GM10847 (cell line): ENCODE measurements around the gene CSK.

Experiments used
- POLR2A ChIP-seq: IDR thresholded peaks from 2 replicates; pipeline ENCODE4 v1.6.1; 2011; ENCODE audit not compliant: insufficient read length; ENCODE audit errors: extremely low read depth

Gene CSK

DNA sequence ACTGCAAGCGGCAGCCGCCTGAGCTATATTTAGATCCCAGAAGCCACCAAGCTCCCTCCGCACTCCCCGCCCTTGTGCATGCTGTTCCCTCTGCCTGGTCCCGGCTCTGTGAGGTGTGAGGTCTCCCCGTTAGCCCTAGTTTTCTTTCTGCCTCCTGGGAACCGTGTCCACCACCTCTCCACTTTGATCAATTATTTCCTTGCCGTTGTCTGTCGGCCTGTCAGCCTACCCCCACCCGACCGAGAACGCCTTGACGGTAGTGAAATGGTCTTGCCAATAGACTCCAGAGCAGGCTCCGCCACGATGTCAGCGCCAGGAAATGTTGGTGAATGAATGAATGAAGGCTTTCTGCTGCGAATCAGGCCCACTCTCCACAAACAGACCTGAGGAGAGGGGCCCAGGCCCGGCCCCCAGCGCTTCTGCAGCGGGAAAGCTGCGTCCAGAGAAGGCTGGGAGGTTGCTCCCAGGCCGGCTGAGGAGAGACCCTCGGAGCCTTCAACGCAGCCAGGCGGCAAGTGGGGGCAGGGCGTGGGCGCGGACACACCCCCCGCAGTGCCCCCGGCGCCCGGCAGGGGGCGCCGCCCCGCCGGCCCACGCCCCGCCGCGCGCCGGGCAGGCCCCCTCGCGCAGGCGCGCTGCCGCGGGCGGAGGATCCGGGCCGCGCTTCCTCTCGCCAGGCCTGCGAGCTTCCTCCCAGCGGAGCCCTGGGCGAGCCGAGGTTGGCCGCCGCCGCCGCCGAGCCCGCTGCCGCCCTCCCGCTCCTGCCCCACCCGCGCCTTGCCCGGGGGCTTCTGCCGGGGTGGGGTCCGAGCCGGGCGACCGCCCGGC, at the start of gene CSK:
TSS of gene CSK (plus strand) at position 650 of the 828 bp plus-strand sequence. CDS start 16,218 bp downstream, outside the sequence.
- peak; percentile 54 for TF ChIP-seq POLR2A

DNA sequence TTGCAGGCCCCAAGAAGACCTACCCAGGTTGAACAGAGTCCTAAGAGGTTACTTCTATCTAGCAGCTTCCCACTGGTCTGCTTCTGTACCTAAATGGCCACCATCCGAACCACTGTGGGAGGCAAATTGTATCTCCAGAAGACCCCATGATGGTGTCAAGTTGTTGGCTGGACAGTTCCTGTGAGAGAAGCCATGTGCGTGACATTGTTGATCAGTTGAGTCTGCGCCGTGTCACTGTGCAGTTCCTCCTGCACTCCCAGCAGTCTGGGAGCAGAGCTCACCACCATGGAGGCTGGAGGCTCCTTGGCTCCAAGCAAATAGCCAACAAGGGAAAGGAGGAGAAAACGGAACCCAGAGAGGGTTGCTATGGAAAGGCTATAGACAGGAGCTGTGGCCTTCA, 49.0 kb upstream of the CSK start:
- TF ChIP-seq POLR2A: no peak

DNA sequence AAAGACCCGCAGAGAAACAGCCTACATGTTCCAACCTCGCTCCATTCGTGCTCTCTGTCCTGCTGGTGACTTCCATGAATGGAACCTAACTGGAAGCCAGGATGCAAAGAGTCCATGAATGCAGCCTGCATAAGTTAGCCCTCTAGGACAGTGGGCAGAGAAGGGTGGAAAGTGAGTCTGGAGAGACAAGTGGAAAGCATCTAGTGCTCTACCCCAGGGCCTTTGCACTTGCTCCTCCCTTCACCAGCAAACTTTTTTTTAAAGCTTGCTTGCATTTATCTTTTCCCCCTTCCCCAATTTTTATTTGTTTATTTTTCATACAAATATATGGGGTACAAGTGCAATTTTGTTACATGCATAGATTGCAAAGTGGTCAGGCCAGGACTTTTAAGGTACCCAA, 48.6 kb upstream of the CSK start:
- TF ChIP-seq POLR2A: no peak

DNA sequence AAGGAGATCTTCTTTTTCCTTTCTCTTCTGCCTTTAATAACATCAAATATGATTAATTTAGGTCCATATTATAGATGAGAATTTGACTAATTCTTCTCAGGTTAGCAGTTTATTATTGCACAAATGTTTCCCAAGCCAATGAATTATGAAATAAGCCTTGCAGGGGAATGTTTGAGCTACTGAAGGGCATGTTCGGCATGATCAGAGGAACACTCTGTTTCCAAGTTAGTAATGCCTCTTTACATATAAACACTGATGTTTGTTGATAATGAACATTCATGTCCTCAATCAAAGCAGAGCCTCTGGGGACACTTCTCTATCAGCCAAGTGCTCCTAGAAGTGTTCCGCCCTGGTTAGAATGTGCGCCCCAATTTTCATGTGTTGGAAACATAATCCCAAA, 46.6 kb upstream of the CSK start:
- TF ChIP-seq POLR2A: no peak

DNA sequence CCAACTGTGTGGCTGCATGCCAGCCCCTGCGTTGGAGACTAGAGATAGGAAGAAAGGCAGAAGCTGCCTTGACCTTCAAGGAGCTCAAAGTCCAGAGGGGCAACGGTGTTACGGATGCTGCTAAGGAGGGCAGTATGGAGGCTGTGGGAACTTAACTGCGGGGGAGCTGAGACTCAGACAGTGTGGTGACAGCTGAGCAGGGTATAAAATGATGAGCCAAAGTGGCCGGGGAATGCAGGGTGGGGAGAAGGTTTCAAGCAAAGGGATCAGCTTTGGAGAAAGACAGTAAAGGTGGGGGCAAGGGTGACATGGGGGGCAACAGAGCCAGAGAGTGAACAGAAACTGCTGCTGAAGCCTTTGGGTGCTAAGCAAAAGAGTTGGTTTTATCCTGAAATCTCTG, 39.5 kb upstream of the CSK start:
- no peak for TF ChIP-seq POLR2A

DNA sequence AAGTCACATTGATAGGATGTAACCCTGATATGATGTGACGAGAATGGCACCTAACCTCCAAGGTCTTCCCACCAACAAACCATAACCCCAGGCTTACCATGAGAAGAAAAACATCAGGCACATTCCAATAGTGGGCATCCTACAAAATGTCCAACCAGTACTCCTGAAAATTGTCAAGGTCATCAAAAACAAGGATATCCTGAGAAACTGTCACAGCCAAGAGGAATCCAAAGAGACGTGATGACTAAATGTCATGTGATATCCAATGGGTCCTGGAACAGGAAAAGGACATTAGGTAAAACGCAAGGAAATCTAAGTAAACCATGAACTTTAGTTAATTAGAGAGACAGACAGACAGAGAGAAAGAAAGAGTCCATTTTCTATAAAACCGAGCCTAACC, 35.5 kb upstream of the CSK start:
- TF ChIP-seq POLR2A: no peak

DNA sequence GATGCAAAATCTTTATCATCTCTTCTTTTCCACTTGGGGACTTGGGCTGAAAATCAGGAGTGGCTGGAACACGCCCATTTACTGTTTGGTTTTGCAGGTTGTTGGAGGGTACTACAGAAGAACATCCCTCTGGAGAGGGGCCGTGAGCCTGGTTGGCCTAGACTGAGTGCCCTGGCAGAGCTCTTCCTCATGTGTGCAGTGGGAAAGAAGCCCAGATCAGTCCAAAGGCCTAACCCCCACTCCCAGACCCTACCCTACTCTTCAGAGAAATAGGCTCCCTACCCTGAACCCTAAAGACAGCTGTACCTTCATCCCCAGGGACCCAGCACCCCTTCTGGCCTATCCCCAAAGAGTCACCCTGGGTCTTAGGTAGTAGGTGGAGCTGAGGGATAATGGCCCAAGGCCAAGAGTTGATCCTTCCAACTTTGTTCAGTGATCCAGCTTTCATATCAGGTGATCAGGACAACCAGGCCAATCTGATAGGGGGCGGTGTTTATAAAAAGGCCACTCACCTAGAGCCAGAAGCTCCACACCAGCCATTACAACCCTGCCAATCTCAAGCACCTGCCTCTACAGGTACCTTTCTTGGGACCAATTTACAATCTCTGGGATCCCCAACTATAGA, 33.4 kb upstream of the CSK start, which contains the start of gene CYP1A2:
TSS of gene CYP1A2 (plus strand) at position 524 of the 625 bp plus-strand sequence. CDS start 894 bp downstream, outside the sequence.
- TF ChIP-seq POLR2A: no peak

DNA sequence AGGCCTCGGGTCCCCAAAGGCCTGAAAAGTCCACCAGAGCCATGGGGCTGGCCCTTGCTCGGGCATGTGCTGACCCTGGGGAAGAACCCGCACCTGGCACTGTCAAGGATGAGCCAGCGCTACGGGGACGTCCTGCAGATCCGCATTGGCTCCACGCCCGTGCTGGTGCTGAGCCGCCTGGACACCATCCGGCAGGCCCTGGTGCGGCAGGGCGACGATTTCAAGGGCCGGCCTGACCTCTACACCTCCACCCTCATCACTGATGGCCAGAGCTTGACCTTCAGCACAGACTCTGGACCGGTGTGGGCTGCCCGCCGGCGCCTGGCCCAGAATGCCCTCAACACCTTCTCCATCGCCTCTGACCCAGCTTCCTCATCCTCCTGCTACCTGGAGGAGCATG, 32.0 kb upstream of the CSK start:
- TF ChIP-seq POLR2A: no peak

DNA sequence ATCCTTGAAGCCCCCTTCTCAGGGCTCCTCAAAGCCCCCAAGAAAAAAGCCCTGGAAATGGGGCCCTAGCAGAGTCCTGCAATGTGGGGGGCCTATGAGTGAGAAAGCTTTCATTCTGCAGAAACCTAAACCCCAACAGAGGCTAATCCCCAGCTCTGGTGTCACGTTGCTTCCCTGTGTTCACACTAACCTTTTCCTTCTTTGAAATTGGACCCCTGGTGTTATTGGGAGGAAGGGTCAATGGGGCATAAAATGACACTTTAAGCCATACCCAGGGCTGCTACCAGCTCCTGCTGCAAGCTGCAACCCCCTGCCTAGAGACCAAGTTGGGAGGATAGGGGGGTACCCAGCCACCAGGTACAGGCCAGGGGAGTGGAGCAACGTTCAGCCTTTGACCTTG, 31.1 kb upstream of the CSK start:
- TF ChIP-seq POLR2A: no peak

DNA sequence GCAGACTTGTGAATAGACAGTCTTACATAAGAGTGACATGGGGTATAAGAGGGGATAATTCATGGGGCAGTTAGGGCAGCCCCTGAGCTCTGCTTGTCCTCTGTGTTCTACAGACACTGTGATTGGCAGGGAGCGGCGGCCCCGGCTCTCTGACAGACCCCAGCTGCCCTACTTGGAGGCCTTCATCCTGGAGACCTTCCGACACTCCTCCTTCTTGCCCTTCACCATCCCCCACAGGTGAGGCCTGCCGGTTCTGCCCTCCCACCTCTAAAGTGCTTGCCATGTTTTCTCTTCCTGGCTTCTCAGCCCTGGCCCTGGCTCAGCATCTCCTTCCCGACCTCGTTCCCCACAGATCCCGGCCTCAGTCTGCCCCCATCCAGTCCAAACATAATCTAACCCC, 29.9 kb upstream of the CSK start:
- no peak for TF ChIP-seq POLR2A

DNA sequence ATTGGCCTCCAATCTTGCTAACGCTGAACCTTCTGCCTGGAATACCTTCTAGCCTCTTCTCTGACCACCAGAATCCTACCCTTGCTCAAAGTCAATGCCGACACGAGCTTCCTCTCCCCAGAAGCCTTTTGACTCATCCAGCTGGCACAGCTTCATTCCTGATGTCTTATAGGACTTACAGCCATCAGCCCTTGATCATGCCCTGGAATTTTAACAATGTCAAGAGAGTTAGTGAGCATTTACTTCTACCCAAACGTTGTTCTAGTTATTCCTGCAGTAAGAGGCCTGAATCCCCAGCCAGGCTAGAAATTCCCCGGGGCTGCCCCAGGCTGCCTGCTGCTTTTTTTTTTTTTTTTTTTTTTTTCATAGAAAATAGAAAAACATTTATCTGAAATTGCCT, 29.3 kb upstream of the CSK start:
- TF ChIP-seq POLR2A: no peak

DNA sequence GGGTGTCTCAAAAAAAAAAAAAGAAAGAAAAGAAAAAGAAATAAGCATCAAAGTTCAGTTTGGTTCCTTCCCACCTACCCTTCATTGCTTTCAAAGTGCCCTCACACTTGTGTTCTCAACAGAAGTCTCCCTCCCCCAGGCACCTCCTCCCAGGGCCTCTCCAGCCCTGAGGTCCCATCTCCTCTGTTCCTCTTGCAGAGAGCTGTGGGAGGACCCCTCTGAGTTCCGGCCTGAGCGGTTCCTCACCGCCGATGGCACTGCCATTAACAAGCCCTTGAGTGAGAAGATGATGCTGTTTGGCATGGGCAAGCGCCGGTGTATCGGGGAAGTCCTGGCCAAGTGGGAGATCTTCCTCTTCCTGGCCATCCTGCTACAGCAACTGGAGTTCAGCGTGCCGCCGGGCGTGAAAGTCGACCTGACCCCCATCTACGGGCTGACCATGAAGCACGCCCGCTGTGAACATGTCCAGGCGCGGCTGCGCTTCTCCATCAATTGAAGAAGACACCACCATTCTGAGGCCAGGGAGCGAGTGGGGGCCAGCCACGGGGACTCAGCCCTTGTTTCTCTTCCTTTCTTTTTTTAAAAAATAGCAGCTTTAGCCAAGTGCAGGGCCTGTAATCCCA, 27.2 kb upstream of the CSK start:
- TF ChIP-seq POLR2A: no peak

DNA sequence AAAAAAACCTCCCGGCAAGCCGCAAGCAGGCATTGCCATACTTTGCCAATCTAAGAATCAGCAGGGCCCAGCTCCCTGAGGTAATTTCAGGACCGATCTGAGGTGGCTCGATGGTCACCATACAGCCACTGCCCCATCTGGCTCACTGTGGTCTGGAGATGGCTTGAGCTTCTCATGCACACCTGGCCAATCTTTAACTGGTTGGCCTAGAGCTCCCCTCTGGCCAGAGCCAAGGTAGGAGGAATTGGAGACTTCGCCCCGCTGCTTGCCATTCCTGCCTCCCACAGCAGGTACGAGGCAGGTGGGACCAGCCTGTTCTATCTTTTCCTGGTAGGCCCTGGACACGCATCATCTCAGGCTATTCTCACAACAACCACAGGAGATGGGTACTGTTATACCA, 23.1 kb upstream of the CSK start:
- no peak for TF ChIP-seq POLR2A

DNA sequence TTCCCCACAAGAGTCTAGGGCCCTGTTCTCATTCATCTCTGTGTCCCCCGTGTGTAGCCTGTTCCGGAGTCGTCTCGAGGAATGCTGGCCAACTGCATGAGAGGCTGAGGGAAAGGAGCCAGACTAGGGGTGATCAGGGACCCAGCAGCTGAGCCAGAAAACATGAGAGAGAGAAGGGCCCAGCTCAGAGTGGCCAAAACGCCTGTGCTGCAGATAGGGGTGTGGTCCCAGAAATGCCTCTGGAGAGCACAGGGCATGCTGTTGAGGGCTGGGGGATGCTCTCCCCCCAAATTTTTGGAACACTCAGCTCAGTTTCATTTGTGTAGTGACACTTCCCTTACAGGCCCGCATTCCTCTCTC, 19.1 kb upstream of the CSK start:
- no peak for TF ChIP-seq POLR2A

DNA sequence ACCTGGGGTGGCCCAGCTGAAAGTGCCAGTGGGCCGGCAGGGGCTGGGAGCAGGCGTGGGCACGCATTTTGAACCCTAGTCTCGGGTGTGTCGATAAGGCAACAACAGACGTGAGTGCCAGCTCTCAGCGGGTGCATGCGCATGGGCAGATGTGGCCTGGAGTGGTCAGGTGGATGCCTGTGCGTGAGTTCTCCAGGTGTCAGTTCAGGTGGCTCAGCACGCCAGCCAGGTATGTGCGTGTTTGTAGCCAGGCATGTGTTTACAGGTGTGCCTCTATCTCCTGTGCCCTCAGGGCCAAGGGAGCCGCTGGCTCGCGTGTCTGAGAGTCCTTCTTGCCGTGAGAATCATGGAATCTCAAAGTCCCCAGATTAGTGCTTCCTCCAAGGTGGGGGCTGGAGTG, 18.5 kb upstream of the CSK start:
- no peak for TF ChIP-seq POLR2A

DNA sequence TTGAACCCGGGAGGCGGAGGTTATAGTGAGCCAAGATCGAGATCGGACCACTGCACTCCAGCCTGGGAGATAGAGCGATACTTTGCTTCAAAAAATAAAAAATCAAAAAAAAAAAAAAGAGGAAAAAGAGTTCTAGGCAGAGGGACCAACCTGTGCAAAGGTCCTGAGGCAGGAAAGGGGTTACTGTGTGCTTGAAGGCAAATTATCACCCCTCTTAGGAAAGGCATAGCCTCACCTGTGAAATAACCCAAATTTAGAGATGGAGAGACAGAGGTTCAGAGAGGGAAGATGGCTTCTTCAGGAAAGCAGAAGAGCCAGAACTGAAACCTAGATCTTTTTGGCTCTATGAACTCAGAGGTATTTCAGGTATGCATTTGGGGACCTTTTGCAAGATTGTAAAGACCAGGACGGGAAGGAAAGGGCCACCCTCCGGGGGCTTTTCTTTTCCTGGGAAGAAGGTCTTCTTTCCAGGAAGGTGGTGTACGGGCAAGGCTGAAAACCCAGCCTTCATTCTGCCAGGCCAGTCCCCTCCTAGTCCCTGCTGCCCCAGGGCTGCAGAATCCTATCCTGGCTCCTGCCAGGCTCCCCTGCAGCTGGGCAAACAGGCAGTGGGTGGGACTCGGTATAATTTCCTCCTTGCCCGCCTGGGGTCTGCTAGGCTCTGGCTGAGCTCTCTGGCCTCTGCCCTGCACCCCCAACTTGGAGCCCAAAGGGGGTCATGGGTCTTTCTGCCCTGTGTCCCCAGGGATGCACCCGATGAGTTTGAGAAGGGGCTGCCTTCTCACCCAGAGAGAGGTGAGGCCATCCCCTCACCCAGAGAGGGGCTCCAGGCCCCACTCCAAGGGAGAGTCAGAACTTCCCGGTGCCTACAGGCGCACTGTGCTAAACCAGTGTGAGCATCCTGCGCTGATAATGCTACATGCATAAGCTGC, 14.4 kb upstream of the CSK start:
- TF ChIP-seq POLR2A: no peak
